GM21825 (cell line): ENCODE results near the gene ZNF547.
A peak's percentile ranks its signal among the peaks of the same experiment; 100 is the strongest.
"Not testable (repeated sequence)": the region's sequence is repeated elsewhere in the genome, so short reads cannot be mapped to it uniquely, and the experiment has no call there.

Experiments used
- ATAC-seq: cut with Tn5 transposase; IDR thresholded peaks from one replicate; pipeline ENCODE4 v1.9.1; 2021; ENCODE audit warnings: mild to moderate bottlenecking, moderate library complexity; ENCODE audit not compliant: unreplicated experiment

Gene ZNF547

GRCh38 chr19:57374179-57374578 is 10.8 kb downstream of the ZNF547 start:
- no peak for ATAC-seq

- ATAC-seq: not testable (repeated sequence)
Observed at GRCh38 chr19:57374647-57375046, 11.3 kb downstream of the ZNF547 start.

GRCh38 chr19:57376151-57376550 is 12.8 kb downstream of the ZNF547 start:
- no peak for ATAC-seq

GRCh38 chr19:57377498-57378146 is 14.3 kb downstream of the ZNF547 start:
- ATAC-seq: no peak

- ATAC-seq: no peak
Observed at GRCh38 chr19:57380923-57381322, 17.6 kb downstream of the ZNF547 start.

- ATAC-seq: no peak
Observed at GRCh38 chr19:57382806-57383488, 19.6 kb downstream of the ZNF547 start.

- ATAC-seq: peak; percentile 10
Observed at GRCh38 chr19:57389194-57389729, 25.9 kb downstream of the ZNF547 start.

- ATAC-seq: peak; percentile 95
Observed at GRCh38 chr19:57389730-57390598, 26.6 kb downstream of the ZNF547 start, which contains the start of gene ZNF548. TSS of gene ZNF548 (plus strand) at chr19:57389854. CDS start at chr19:57390100, 246 bp downstream.

- ATAC-seq: no peak
Observed at GRCh38 chr19:57395710-57396109, 32.4 kb downstream of the ZNF547 start.

- ATAC-seq: no peak
Observed at GRCh38 chr19:57398868-57399267, 35.5 kb downstream of the ZNF547 start.

- no peak for ATAC-seq
Observed at GRCh38 chr19:57403737-57404563, 40.6 kb downstream of the ZNF547 start.

- no peak for ATAC-seq
Observed at GRCh38 chr19:57406516-57407123, 43.3 kb downstream of the ZNF547 start.

- peak; percentile 98 for ATAC-seq
Observed at GRCh38 chr19:57410877-57411671, 47.7 kb downstream of the ZNF547 start, which contains the start of gene ZNF17. TSS of gene ZNF17 (plus strand) at chr19:57411161. CDS start at chr19:57413616, 2,455 bp downstream.

GRCh38 chr19:57419439-57419838 is 56.1 kb downstream of the ZNF547 start:
- no peak for ATAC-seq

- no peak for ATAC-seq
Observed at GRCh38 chr19:57421037-57421436, 57.7 kb downstream of the ZNF547 start.
